Smooth muscle cell (in vitro differentiated cells): Measurements from ENCODE around the gene SYNGAP1. TPM values are rescaled to one million over a fixed set of nuclear protein-coding genes. Genes with fewer than 3 reads are reported as not detected.

Experiments
- DNase-seq: peaks from one replicate; lab custom pipeline; 2025; ENCODE audit not compliant: unreplicated experiment; lab: John Stamatoyannopoulos, UW
- H2AFZ ChIP-seq: fragments of 200-600 bp; sonication (generic); 2 replicates; pipeline ENCODE4 v1.6.0; 2016; ENCODE audit warnings: antibody characterized with exemption, low read depth, mild to moderate bottlenecking
- H3F3A ChIP-seq: fragments of 200-600 bp; sonication (generic); 2 replicates; pipeline ENCODE4 v1.6.0; 2017; ENCODE audit warnings: antibody characterized with exemption, low read depth
- H3K27ac ChIP-seq: fragments of 200-600 bp; sonication (generic); 2 replicates; pipeline ENCODE4 v1.5.1; 2016; ENCODE audit warnings: low read depth, mild to moderate bottlenecking
- H3K27me3 ChIP-seq: fragments of 200-600 bp; sonication (generic); 2 replicates; pipeline ENCODE4 v1.6.1; 2016; ENCODE audit warnings: low read depth, mild to moderate bottlenecking
- H3K36me3 ChIP-seq: fragments of 200-600 bp; sonication (generic); 2 replicates; pipeline ENCODE4 v1.5.1; 2016; ENCODE audit warnings: low read depth
- H3K4me1 ChIP-seq: fragments of 200-600 bp; sonication (generic); 2 replicates; pipeline ENCODE4 v1.5.1; 2016; ENCODE audit warnings: low read depth
- H3K4me2 ChIP-seq: fragments of 200-600 bp; sonication (generic); 2 replicates; pipeline ENCODE4 v1.6.0; 2016; ENCODE audit warnings: mild to moderate bottlenecking
- H3K4me3 ChIP-seq: fragments of 200-600 bp; sonication (generic); 2 replicates; pipeline ENCODE4 v1.5.1; 2016; ENCODE audit warnings: mild to moderate bottlenecking
- H3K79me2 ChIP-seq: fragments of 200-600 bp; sonication (generic); 2 replicates; pipeline ENCODE4 v1.6.0; 2016; ENCODE audit warnings: low read depth, mild to moderate bottlenecking
- H3K9ac ChIP-seq: fragments of 200-600 bp; sonication (generic); 2 replicates; pipeline ENCODE4 v1.6.0; 2016; ENCODE audit warnings: low read depth
- H3K9me3 ChIP-seq: fragments of 200-600 bp; sonication (generic); replicated peaks from 2 replicates; pipeline ENCODE4 v1.5.1; 2016; ENCODE audit warnings: low read depth
- H4K20me1 ChIP-seq: fragments of 200-600 bp; sonication (generic); 2 replicates; pipeline ENCODE4 v1.6.0; 2016; ENCODE audit warnings: low read depth
- WGBS: methylation state at CpG from one replicate; pipeline ENCODE4 v1.1.7; 2016; ENCODE audit warnings: low lambda C conversion rate; 5-methylcytosine and 5-hydroxymethylcytosine counted together
- polyA plus RNA-seq: library from polyadenylated mRNA; unstranded; fragments of >200 nt; fragmentation: Nextera tagmentation; extraction: Ambion mirVana; gene quantifications from 2 replicates; pipeline ENCODE4 v1.2.1, GENCODE V29; 2016
- total RNA-seq: library from RNA; depleted of rRNA; stranded (reverse); fragments of >200 nt; gene quantifications from 2 replicates; pipeline ENCODE4 v1.2.3, GENCODE V29; 2014
- TF ChIP-seq, protein P1 (sequence below): fragments of 200-600 bp; sonication (generic); IDR thresholded peaks from 2 replicates; pipeline ENCODE4 v1.5.1; 2017; ENCODE audit warnings: borderline replicate concordance, mild to moderate bottlenecking, antibody characterized with exemption; ENCODE audit not compliant: insufficient read depth, poor library complexity, severe bottlenecking

SYNGAP1 gene
- total and polyA plus RNA-seq, 2 experiments from 2014 or later = 1.9 to 10.4 TPM

DNA sequence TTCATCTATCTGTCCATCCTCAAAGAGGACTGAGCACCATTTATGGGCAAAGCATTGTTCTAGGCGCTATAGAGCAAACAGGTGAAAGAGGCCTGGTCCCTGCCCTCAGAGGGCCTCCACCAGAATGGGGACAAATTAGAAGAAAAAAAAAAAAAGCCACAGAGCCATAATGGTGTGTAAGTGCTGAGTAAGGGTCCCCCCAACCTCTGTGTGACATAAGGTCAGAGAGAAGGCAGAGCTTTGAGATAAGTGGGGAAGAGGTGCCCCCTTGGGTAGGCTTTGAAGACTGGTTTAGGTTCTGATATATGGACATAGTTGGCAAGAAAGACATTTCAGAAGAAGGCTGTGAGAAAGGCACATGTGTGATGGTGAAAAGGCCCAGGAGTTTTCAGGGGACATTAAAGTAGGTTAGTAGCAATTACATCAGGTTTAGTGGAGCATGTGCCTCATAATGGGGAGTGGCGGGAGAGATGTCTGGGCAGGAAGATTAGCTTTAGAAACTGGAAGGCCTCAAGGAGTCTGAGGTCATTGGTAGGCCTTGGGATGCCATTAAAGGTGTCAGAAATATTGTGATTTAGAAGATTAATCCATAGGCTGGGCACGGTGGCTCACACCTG, 19.2 kb downstream of the SYNGAP1 start:
- Histone ChIP-seq H3K79me2 (peaks cover 4% of the 10 kb centered on the region), H2AFZ (no peak overlapping the region), H3K9me3 (no peaks in the 10 kb centered on the region), H3F3A (no peaks in the 10 kb centered on the region), H3K9ac (no peak overlapping the region), H3K27me3 (no peaks in the 10 kb centered on the region), H3K4me2 (no peak overlapping the region), H3K4me1 (no peaks in the 10 kb centered on the region), H4K20me1 (peaks cover 7% of the 10 kb centered on the region), H3K27ac (no peak overlapping the region), H3K36me3 (peaks cover 5% of the 10 kb centered on the region), H3K4me3 (no peak overlapping the region)
- no peak for DNase-seq
- WGBS = 98% methylated on average over 3 of the region's 3 CpGs
- TF ChIP-seq, protein P1, sequence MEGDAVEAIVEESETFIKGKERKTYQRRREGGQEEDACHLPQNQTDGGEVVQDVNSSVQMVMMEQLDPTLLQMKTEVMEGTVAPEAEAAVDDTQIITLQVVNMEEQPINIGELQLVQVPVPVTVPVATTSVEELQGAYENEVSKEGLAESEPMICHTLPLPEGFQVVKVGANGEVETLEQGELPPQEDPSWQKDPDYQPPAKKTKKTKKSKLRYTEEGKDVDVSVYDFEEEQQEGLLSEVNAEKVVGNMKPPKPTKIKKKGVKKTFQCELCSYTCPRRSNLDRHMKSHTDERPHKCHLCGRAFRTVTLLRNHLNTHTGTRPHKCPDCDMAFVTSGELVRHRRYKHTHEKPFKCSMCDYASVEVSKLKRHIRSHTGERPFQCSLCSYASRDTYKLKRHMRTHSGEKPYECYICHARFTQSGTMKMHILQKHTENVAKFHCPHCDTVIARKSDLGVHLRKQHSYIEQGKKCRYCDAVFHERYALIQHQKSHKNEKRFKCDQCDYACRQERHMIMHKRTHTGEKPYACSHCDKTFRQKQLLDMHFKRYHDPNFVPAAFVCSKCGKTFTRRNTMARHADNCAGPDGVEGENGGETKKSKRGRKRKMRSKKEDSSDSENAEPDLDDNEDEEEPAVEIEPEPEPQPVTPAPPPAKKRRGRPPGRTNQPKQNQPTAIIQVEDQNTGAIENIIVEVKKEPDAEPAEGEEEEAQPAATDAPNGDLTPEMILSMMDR = no peak

- TF ChIP-seq, protein P1 = no peak
- Histone ChIP-seq H3K27me3 (no peaks in the 10 kb centered on the region), H3F3A (no peaks in the 10 kb centered on the region), H3K4me3 (no peak overlapping the region), H3K4me2 (no peak overlapping the region), H3K36me3 (peaks cover 5% of the 10 kb centered on the region), H3K9me3 (no peaks in the 10 kb centered on the region), H3K9ac (no peak overlapping the region), H3K79me2 (no peaks in the 10 kb centered on the region), H2AFZ (no peak overlapping the region), H4K20me1 (no peaks in the 10 kb centered on the region), H3K27ac (no peak overlapping the region), H3K4me1 (no peaks in the 10 kb centered on the region)
- no peak for DNase-seq
- WGBS = 71% methylated on average over 8 of the region's 9 CpGs
Measured at GRCh38 chr6:33439956-33440648, 20.2 kb downstream of the SYNGAP1 start.

DNA sequence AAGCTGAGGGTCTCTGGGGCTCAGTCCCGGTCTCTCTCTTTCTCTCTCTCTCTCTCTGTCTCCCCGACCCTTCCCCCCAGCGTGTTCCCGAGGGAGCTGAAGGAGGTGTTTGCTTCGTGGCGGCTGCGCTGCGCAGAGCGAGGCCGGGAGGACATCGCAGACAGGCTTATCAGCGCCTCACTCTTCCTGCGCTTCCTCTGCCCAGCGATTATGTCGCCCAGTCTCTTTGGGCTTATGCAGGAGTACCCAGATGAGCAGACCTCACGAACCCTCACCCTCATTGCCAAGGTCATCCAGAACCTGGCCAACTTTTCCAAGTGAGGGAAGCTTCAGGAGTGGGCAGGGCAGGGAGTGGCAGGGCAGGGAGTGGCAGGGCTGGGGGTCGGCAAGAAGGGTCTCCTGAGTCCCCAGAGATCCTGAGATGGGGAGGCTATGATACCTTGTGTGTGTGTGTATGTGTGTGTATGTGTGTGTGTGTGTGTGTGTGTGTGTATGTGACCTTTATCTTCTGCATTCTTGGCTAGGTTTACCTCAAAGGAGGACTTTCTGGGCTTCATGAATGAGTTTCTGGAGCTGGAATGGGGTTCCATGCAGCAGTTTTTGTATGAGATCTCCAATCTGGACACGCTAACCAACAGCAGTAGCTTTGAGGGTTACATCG, 20.9 kb downstream of the SYNGAP1 start:
- TF ChIP-seq, protein P1 = no peak
- 90% methylated on average over 19 of the region's 19 CpGs for WGBS
- Histone ChIP-seq H3K4me1 (no peaks in the 10 kb centered on the region), H3K9ac (no peak overlapping the region), H3K9me3 (no peaks in the 10 kb centered on the region), H3F3A (no peaks in the 10 kb centered on the region), H2AFZ (no peak overlapping the region), H4K20me1 (no peaks in the 10 kb centered on the region), H3K27ac (no peak overlapping the region), H3K4me3 (no peak overlapping the region), H3K4me2 (no peak overlapping the region), H3K27me3 (no peaks in the 10 kb centered on the region), H3K36me3 (peaks cover 5% of the 10 kb centered on the region), H3K79me2 (no peaks in the 10 kb centered on the region)
- no peak for DNase-seq
